ENCODE data around the gene AP5Z1. TPM values are rescaled to one million over a fixed set of nuclear protein-coding genes. Genes with fewer than 3 reads are reported as not detected.

AP5Z1 gene
- total RNA-seq, 4 donors from 2014 or later, result 26.2 to 81.2 (median 52.2) TPM

- Histone ChIP-seq H3K9me3 (no peaks in the 10 kb centered on the region), H3K27me3 (no peaks in the 10 kb centered on the region), H3K27ac (no peak overlapping the region), H3K4me1 (no peaks in the 10 kb centered on the region), H3K4me3 (no peak overlapping the region), H3K36me3 (peaks cover 29% of the 10 kb centered on the region)
- 89% methylated on average over 27 of the region's 27 CpGs for WGBS
- TF ChIP-seq POLR2AphosphoS5 (IDR thresholded peaks at IDR 0.05) (no peak), EP300 (IDR thresholded peaks at IDR 0.05) (no peak), POLR2A (IDR thresholded peaks at IDR 0.05) (no peak), CTCF (IDR thresholded peaks at IDR 0.05) (no peak)
- peak in 1 of 2 donors; percentile 69 for DNase-seq (ENCODE audit: low spot score in 2 of 2)
These were observed 6.5 kb upstream of the AP5Z1 start for GRCh38 chr7:4768597-4769569.

- H3K9me3 ChIP-seq, result no peaks in the 10 kb centered on the region
- H3K4me3 ChIP-seq, result no peak overlapping the region
- TF ChIP-seq CTCF (IDR thresholded peaks at IDR 0.05) (no peak), POLR2AphosphoS5 (IDR thresholded peaks at IDR 0.05) (no peak), EP300 (IDR thresholded peaks at IDR 0.05) (no peak), POLR2A (IDR thresholded peaks at IDR 0.05) (no peak)
- WGBS, result 71% methylated on average over 7 of the region's 7 CpGs
- no peak for DNase-seq (ENCODE audit: low spot score in 2 of 2)
- peaks cover 8% of the 10 kb centered on the region for H3K4me1 ChIP-seq
- H3K27ac ChIP-seq, result no peak overlapping the region
- no peaks in the 10 kb centered on the region for H3K27me3 ChIP-seq
- H3K36me3 ChIP-seq, result peaks cover 20% of the 10 kb centered on the region
These were observed 5.7 kb upstream of the AP5Z1 start for GRCh38 chr7:4769761-4770160.

- H3K36me3 ChIP-seq, result peaks cover 15% of the 10 kb centered on the region
- no peak overlapping the region for H3K4me3 ChIP-seq
- H3K27me3 ChIP-seq, result no peaks in the 10 kb centered on the region
- no peak overlapping the region for H3K27ac ChIP-seq
- H3K4me1 ChIP-seq, result peaks cover 9% of the 10 kb centered on the region
- 68% methylated on average over 9 of the region's 9 CpGs for WGBS
- H3K9me3 ChIP-seq, result no peaks in the 10 kb centered on the region
- no peak for DNase-seq (ENCODE audit: low spot score in 2 of 2)
- no peak for TF ChIP-seq EP300 (IDR thresholded peaks at IDR 0.05)
- TF ChIP-seq CTCF (IDR thresholded peaks at IDR 0.05), result no peak
These were observed 4.5 kb upstream of the AP5Z1 start for GRCh38 chr7:4770886-4771285.

- 68% methylated on average over 6 of the region's 9 CpGs for WGBS
- TF ChIP-seq CTCF (IDR thresholded peaks at IDR 0.05) (no peak), EP300 (IDR thresholded peaks at IDR 0.05) (no peak), POLR2AphosphoS5 (IDR thresholded peaks at IDR 0.05) (no peak), POLR2A (IDR thresholded peaks at IDR 0.05) (no peak)
- no peak for DNase-seq (ENCODE audit: low spot score in 2 of 2)
- Histone ChIP-seq H3K27me3 (no peaks in the 10 kb centered on the region), H3K27ac (no peak overlapping the region), H3K4me3 (no peak overlapping the region), H3K4me1 (peaks cover 16% of the 10 kb centered on the region), H3K36me3 (peaks cover 15% of the 10 kb centered on the region), H3K9me3 (no peaks in the 10 kb centered on the region)
These were observed 3.7 kb upstream of the AP5Z1 start for GRCh38 chr7:4771737-4772136.

GRCh38 chr7:4772306-4772705 lies 3.1 kb upstream of the AP5Z1 start:
- H3K36me3 ChIP-seq, result peaks cover 10% of the 10 kb centered on the region
- H3K4me3 ChIP-seq, result no peak overlapping the region
- no peak for DNase-seq (ENCODE audit: low spot score in 2 of 2)
- no peaks in the 10 kb centered on the region for H3K27me3 ChIP-seq
- no peak for TF ChIP-seq POLR2A (IDR thresholded peaks at IDR 0.05)
- no peak for TF ChIP-seq CTCF (IDR thresholded peaks at IDR 0.05)
- no peak for TF ChIP-seq POLR2AphosphoS5 (IDR thresholded peaks at IDR 0.05)
- TF ChIP-seq EP300 (IDR thresholded peaks at IDR 0.05), result no peak
- H3K27ac ChIP-seq, result no peak overlapping the region
- peaks cover 22% of the 10 kb centered on the region for H3K4me1 ChIP-seq
- WGBS, result 87% methylated on average over 5 of the region's 6 CpGs
- H3K9me3 ChIP-seq, result no peaks in the 10 kb centered on the region

Data from suprapubic skin (tissue), 4 donors.